GM06990 (cell line): Measurements from ENCODE around the gene TTC33.
A peak's percentile ranks its signal among the peaks of the same experiment; 100 is the strongest.
"Not testable (repeated sequence)": the region's sequence is repeated elsewhere in the genome, so short reads cannot be mapped to it uniquely, and the experiment has no call there.

ENCODE experiments used
- DNase-seq: peaks from one replicate; pipeline ENCODE4 v3.0.0-alpha.2; 2011; ENCODE audit not compliant: insufficient read length; ENCODE audit errors: extremely low read depth
- H3K27me3 ChIP-seq: replicated peaks from 2 replicates; pipeline ENCODE4 v1.6.0; 2011; ENCODE audit warnings: low read length; ENCODE audit not compliant: control insufficient read depth, insufficient read depth
- H3K36me3 ChIP-seq: 2 replicates; pipeline ENCODE4 v1.5.1; 2011; ENCODE audit warnings: low read length; ENCODE audit not compliant: control insufficient read depth, insufficient read depth
- H3K4me3 ChIP-seq: replicated peaks from 2 replicates; pipeline ENCODE4 v1.5.1; 2011; ENCODE audit warnings: low read depth, mild to moderate bottlenecking, control low read depth, low read length
- CTCF ChIP-seq: IDR thresholded peaks from 2 replicates; pipeline ENCODE4 v1.5.1; 2011; ENCODE audit warnings: low read length, control low read depth, mild to moderate bottlenecking, inconsistent platforms; ENCODE audit not compliant: insufficient read depth, poor library complexity, severe bottlenecking

The TTC33 gene

GRCh38 chr5:40572391-40572790, 183.4 kb downstream of the TTC33 start:
- Histone ChIP-seq H3K27me3 (no peaks in the 10 kb centered on the region; the same call in 1 of the 2 replicates), H3K36me3 (no peaks in the 10 kb centered on the region), H3K4me3 (no peak overlapping the region)
- no peak for TF ChIP-seq CTCF
- DNase-seq: no peak

- Histone ChIP-seq H3K27me3 (no peaks in the 10 kb centered on the region; the same call in 1 of the 2 replicates), H3K36me3 (no peaks in the 10 kb centered on the region), H3K4me3 (no peak overlapping the region)
- no peak for DNase-seq
- no peak for TF ChIP-seq CTCF
These were observed 184.0 kb downstream of the TTC33 start for GRCh38 chr5:40571729-40572128.

GRCh38 chr5:40570408-40571129, 185.2 kb downstream of the TTC33 start:
- H3K4me3 ChIP-seq: no peak overlapping the region
- H3K27me3 ChIP-seq: peaks cover 1% of the 10 kb centered on the region; the same call in 1 of the 2 replicates
- TF ChIP-seq CTCF: no peak
- H3K36me3 ChIP-seq: no peaks in the 10 kb centered on the region
- peak; percentile 39 for DNase-seq

- H3K36me3 ChIP-seq: no peaks in the 10 kb centered on the region
- 0 out of 2 replicates have a peak, but pooled peaks cover 1% of the 10 kb centered on the region for H3K27me3 ChIP-seq
- no peak overlapping the region for H3K4me3 ChIP-seq
- no peak for TF ChIP-seq CTCF
- no peak for DNase-seq
These were observed 186.1 kb downstream of the TTC33 start for GRCh38 chr5:40569546-40570270.

GRCh38 chr5:40568548-40568947, 187.2 kb downstream of the TTC33 start:
- no peak for TF ChIP-seq CTCF
- DNase-seq: no peak
- 0 out of 2 replicates have a peak, but pooled peaks cover 1% of the 10 kb centered on the region for H3K27me3 ChIP-seq
- H3K36me3 ChIP-seq: no peaks in the 10 kb centered on the region
- no peak overlapping the region for H3K4me3 ChIP-seq

- not testable (repeated sequence) for H3K36me3 ChIP-seq, H3K27me3 ChIP-seq, DNase-seq, H3K4me3 ChIP-seq
These were observed 192.6 kb downstream of the TTC33 start for GRCh38 chr5:40563173-40563572.
